ENCODE results near the gene KL. TPM values are rescaled to one million over a fixed set of nuclear protein-coding genes. Genes with fewer than 3 reads are reported as not detected.

Gene KL
- total and polyA plus RNA-seq, 10 of the 15 experiments (the other 5 are each of a cell fraction or from before 2014, with no cell fraction given): 0.08 to 2.1 (median 1.4) TPM

DNA sequence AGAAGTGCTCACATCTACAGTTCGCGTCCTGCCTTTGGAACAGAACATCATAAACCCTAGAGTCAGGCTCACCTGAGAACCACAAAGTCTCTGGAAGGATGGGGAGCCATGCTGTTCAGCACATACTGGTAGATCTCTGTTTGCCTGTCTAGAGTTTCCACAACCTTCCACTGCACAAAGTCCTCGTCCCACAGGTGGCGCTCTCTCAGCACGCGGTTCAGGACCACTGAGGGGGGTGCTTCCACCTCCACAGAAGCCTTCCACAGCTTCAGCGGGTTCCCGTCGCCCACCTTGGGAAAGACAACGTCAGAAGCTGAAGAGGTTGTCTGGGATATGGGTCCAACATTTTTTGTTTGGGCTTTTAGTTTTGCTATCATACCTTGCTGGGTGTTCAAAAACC is 93.6 kb downstream of the KL start (continued):
- TF ChIP-seq, protein P1, sequence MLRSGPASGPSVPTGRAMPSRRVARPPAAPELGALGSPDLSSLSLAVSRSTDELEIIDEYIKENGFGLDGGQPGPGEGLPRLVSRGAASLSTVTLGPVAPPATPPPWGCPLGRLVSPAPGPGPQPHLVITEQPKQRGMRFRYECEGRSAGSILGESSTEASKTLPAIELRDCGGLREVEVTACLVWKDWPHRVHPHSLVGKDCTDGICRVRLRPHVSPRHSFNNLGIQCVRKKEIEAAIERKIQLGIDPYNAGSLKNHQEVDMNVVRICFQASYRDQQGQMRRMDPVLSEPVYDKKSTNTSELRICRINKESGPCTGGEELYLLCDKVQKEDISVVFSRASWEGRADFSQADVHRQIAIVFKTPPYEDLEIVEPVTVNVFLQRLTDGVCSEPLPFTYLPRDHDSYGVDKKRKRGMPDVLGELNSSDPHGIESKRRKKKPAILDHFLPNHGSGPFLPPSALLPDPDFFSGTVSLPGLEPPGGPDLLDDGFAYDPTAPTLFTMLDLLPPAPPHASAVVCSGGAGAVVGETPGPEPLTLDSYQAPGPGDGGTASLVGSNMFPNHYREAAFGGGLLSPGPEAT (IDR thresholded peaks at IDR 0.05; ENCODE audit: low read depth): no peak
- TF ChIP-seq, protein P2, sequence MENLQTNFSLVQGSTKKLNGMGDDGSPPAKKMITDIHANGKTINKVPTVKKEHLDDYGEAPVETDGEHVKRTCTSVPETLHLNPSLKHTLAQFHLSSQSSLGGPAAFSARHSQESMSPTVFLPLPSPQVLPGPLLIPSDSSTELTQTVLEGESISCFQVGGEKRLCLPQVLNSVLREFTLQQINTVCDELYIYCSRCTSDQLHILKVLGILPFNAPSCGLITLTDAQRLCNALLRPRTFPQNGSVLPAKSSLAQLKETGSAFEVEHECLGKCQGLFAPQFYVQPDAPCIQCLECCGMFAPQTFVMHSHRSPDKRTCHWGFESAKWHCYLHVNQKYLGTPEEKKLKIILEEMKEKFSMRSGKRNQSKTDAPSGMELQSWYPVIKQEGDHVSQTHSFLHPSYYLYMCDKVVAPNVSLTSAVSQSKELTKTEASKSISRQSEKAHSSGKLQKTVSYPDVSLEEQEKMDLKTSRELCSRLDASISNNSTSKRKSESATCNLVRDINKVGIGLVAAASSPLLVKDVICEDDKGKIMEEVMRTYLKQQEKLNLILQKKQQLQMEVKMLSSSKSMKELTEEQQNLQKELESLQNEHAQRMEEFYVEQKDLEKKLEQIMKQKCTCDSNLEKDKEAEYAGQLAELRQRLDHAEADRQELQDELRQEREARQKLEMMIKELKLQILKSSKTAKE (IDR thresholded peaks at IDR 0.05; ENCODE audit: low read depth, poor library complexity, severe bottlenecking): no peak
- peak; percentile 59; the same call in 1 of the 2 replicates for TF ChIP-seq CBX5 (IDR thresholded peaks at IDR 0.05; ENCODE audit: low read depth)
- TF ChIP-seq IKZF1 (conservative IDR thresholded peaks at IDR 0.05): 0 out of 2 replicates have a peak, but pooled peaks have one; percentile 41
- no peak for TF ChIP-seq ZNF384 (IDR thresholded peaks at IDR 0.05; ENCODE audit: borderline replicate concordance, low read depth, low read length)
- TF ChIP-seq SRF (IDR thresholded peaks at IDR 0.05; ENCODE audit: low read depth in 2 of 2, low read length in 2 of 2): no peak
- TF ChIP-seq POU2F2 (IDR thresholded peaks at IDR 0.05; ENCODE audit: borderline replicate concordance, low read depth, low read length): no peak; the same call in 2 of the 3 replicates
- TF ChIP-seq ZNF217 (IDR thresholded peaks at IDR 0.05): no peak
- TF ChIP-seq, protein P3, sequence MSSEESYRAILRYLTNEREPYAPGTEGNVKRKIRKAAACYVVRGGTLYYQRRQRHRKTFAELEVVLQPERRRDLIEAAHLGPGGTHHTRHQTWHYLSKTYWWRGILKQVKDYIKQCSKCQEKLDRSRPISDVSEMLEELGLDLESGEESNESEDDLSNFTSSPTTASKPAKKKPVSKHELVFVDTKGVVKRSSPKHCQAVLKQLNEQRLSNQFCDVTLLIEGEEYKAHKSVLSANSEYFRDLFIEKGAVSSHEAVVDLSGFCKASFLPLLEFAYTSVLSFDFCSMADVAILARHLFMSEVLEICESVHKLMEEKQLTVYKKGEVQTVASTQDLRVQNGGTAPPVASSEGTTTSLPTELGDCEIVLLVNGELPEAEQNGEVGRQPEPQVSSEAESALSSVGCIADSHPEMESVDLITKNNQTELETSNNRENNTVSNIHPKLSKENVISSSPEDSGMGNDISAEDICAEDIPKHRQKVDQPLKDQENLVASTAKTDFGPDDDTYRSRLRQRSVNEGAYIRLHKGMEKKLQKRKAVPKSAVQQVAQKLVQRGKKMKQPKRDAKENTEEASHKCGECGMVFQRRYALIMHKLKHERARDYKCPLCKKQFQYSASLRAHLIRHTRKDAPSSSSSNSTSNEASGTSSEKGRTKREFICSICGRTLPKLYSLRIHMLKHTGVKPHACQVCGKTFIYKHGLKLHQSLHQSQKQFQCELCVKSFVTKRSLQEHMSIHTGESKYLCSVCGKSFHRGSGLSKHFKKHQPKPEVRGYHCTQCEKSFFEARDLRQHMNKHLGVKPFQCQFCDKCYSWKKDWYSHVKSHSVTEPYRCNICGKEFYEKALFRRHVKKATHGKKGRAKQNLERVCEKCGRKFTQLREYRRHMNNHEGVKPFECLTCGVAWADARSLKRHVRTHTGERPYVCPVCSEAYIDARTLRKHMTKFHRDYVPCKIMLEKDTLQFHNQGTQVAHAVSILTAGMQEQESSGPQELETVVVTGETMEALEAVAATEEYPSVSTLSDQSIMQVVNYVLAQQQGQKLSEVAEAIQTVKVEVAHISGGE (CRISPR knock-in tag; IDR thresholded peaks at IDR 0.05): no peak
- peak; percentile 33 to 54; a peak in 3 of 4 replicates for TF ChIP-seq IKZF2 (IDR thresholded peaks at IDR 0.05)
- no peak for TF ChIP-seq NFXL1 (IDR thresholded peaks at IDR 0.05; ENCODE audit: borderline replicate concordance)
- no peak for TF ChIP-seq GATAD2B (conservative IDR thresholded peaks at IDR 0.05; ENCODE audit: low read depth)
- TF ChIP-seq RUNX3 (IDR thresholded peaks at IDR 0.05; ENCODE audit: low read length): peak; percentile 20; the same call in 1 of the 2 replicates
- no peak for TF ChIP-seq TCF12 (IDR thresholded peaks at IDR 0.05; ENCODE audit: low read depth, low read length)
- TF ChIP-seq BHLHE40 (IDR thresholded peaks at IDR 0.05; ENCODE audit: borderline replicate concordance in 1 of 2, low read depth in 2 of 2, low read length in 1 of 2): peak in 1 of 2 experiments; percentile 21; a peak in 1 of 4 replicates
- TF ChIP-seq, protein P4, sequence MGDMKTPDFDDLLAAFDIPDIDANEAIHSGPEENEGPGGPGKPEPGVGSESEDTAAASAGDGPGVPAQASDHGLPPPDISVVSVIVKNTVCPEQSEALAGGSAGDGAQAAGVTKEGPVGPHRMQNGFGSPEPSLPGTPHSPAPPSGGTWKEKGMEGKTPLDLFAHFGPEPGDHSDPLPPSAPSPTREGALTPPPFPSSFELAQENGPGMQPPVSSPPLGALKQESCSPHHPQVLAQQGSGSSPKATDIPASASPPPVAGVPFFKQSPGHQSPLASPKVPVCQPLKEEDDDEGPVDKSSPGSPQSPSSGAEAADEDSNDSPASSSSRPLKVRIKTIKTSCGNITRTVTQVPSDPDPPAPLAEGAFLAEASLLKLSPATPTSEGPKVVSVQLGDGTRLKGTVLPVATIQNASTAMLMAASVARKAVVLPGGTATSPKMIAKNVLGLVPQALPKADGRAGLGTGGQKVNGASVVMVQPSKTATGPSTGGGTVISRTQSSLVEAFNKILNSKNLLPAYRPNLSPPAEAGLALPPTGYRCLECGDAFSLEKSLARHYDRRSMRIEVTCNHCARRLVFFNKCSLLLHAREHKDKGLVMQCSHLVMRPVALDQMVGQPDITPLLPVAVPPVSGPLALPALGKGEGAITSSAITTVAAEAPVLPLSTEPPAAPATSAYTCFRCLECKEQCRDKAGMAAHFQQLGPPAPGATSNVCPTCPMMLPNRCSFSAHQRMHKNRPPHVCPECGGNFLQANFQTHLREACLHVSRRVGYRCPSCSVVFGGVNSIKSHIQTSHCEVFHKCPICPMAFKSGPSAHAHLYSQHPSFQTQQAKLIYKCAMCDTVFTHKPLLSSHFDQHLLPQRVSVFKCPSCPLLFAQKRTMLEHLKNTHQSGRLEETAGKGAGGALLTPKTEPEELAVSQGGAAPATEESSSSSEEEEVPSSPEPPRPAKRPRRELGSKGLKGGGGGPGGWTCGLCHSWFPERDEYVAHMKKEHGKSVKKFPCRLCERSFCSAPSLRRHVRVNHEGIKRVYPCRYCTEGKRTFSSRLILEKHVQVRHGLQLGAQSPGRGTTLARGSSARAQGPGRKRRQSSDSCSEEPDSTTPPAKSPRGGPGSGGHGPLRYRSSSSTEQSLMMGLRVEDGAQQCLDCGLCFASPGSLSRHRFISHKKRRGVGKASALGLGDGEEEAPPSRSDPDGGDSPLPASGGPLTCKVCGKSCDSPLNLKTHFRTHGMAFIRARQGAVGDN (IDR thresholded peaks at IDR 0.05): peak; percentile 81
- no peak for TF ChIP-seq FOXK2 (IDR thresholded peaks at IDR 0.05)
- TF ChIP-seq ZNF274 (IDR thresholded peaks at IDR 0.05; ENCODE audit: insufficient read depth, insufficient read length): no peak
- no peak for TF ChIP-seq JUNB (IDR thresholded peaks at IDR 0.05)

All from GM12878 (cell line).